ENCODE data around the gene WASF2. TPM values are rescaled to one million over a fixed set of nuclear protein-coding genes. Genes with fewer than 3 reads are reported as not detected.

Gene WASF2
- total RNA-seq, 1 donor from 2014 or later = 27.9 TPM

DNA sequence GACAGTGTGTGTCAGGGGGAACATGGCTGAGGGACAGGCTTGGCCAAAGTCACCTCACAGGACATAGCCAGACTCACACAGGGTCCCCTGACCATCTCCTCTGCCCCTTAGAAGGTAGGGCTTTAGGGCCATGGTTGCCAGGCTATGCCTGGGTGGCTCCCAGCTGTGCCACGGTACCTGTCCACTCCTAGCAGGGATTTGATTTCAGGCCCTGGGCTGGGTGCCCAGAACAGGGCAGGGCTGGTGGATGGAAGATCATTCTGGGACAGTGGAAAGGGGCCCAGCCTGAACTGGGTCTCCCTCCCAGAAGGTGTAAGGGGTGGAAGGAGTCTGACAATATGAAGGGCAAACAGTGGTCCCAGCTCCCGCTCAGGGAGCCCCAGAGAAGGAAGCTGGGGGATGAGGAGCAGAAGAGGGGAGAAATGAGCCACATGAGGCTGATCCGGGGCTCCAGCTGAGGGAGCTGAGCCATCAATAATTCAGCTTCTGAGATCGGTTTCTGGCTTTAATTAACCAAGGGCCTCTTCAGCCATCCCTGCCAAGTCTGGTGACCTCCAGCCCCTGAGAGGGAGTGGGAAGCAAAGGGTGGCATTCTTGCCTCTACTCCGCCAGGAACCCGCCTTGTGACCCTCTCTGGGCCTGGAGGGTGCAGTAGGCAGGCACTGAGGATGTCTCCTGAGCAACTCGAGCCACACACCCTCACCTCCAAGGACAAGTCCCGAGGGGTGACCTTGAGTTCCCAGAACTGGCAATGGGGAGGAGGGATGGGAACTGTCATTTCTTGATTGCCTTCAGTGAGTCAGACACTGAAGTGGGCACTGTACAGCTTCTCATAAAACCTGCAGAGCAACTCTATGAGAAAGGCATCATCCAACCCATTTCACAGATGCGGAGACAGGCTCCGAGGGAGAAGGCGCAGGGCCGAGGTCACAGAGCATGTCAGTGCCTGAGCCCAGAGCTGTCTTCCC, 108.9 kb downstream of the WASF2 start:
- H3K4me3 ChIP-seq (ENCODE audit: low read depth, low read length) = no peak overlapping the region
- TF ChIP-seq, protein P1, sequence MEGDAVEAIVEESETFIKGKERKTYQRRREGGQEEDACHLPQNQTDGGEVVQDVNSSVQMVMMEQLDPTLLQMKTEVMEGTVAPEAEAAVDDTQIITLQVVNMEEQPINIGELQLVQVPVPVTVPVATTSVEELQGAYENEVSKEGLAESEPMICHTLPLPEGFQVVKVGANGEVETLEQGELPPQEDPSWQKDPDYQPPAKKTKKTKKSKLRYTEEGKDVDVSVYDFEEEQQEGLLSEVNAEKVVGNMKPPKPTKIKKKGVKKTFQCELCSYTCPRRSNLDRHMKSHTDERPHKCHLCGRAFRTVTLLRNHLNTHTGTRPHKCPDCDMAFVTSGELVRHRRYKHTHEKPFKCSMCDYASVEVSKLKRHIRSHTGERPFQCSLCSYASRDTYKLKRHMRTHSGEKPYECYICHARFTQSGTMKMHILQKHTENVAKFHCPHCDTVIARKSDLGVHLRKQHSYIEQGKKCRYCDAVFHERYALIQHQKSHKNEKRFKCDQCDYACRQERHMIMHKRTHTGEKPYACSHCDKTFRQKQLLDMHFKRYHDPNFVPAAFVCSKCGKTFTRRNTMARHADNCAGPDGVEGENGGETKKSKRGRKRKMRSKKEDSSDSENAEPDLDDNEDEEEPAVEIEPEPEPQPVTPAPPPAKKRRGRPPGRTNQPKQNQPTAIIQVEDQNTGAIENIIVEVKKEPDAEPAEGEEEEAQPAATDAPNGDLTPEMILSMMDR (conservative IDR thresholded peaks at IDR 0.05; ENCODE audit: low read depth, low read length) = no peak
- no peak for DNase-seq (ENCODE audit: low read depth)

DNA sequence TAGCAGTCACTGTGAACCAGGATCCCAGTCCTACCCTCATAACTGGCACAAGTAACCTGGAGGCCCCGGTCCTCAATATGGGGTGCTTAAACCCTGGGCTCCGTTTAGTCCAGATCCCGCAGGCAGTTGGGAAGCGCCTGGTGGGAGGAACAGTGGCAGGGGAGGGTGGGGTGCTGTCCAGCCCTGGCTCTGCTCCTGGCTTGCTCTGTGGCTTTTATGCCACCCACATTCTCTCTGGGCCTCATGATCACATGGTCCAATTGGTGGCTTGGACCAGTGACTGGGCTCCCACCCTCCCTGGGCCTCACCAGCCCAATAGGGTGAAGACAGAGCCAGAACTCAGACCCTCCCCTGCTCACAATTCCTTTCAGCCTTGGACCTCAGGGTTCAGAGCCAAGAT, 109.7 kb downstream of the WASF2 start:
- no peak for DNase-seq (ENCODE audit: low read depth)
- TF ChIP-seq, protein P1 (conservative IDR thresholded peaks at IDR 0.05; ENCODE audit: low read depth, low read length) = no peak
- no peak overlapping the region for H3K4me3 ChIP-seq (ENCODE audit: low read depth, low read length)

DNA sequence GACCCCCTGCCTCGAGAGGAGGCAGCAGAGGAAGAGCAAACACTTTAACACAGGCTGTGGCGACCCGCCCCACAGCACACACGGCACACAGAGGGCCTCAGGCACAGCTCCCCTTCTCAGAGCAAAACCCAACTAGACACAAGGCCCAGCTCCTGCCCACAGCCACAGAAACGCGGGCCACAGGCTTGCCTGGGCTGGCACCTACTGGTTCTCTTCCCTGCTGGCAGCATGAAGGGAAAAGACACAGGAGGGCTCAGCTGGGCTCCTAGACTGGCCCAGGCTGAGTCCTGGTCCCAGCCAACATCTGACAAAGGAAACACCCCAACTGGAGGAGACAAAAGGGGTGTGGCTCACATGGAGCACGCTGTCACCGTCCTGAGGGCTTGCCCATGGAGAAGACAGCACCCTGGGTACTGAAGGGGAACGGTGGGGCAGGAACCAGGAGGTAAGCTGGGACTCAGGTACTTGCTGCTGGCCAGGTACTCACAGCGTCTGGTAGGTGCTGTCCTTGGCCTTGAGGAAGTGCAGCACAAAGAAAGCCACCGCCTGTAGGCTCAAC, 110.3 kb downstream of the WASF2 start:
- TF ChIP-seq, protein P1 (conservative IDR thresholded peaks at IDR 0.05; ENCODE audit: low read depth, low read length) = no peak
- DNase-seq (ENCODE audit: low read depth) = no peak
- no peak overlapping the region for H3K4me3 ChIP-seq (ENCODE audit: low read depth, low read length)

DNA sequence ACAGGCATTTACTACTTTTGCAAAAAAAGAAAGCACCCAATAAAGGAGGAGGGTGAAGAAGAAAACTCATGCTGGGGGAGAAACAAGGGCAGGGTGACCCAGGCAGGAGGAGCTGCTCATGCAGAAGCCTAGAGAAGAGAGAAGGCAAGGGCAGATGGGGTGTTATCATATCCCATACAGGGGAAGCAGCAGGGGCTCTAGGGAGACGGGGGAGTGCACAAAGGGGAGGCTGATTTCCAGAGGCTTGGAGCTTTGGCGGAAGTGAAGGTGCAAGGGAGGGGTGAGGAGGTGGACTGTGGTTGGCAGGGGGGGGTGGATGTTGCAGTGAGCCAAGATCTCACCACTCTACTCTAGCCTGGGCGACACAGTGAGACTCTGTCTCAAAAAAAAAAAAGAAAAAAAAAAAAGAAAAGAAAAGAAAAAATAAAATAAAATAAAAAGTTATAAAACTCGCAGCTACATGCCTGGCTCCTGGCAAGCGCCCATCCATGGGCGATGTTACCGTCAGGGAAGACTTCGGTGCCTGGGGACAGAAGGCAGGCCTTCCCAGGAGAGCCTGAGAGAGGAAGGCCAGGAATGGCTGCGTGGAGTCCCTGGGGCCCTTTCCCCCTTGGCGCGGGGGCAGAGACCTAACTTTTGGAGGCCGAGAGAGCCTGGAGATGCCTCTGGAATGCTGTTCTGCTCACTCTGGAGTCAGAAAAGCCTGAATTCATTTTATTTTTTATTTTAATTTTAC, 112.0 kb downstream of the WASF2 start:
- TF ChIP-seq, protein P1 (conservative IDR thresholded peaks at IDR 0.05; ENCODE audit: low read depth, low read length) = no peak
- no peak for DNase-seq (ENCODE audit: low read depth)
- no peak overlapping the region for H3K4me3 ChIP-seq (ENCODE audit: low read depth, low read length)

DNA sequence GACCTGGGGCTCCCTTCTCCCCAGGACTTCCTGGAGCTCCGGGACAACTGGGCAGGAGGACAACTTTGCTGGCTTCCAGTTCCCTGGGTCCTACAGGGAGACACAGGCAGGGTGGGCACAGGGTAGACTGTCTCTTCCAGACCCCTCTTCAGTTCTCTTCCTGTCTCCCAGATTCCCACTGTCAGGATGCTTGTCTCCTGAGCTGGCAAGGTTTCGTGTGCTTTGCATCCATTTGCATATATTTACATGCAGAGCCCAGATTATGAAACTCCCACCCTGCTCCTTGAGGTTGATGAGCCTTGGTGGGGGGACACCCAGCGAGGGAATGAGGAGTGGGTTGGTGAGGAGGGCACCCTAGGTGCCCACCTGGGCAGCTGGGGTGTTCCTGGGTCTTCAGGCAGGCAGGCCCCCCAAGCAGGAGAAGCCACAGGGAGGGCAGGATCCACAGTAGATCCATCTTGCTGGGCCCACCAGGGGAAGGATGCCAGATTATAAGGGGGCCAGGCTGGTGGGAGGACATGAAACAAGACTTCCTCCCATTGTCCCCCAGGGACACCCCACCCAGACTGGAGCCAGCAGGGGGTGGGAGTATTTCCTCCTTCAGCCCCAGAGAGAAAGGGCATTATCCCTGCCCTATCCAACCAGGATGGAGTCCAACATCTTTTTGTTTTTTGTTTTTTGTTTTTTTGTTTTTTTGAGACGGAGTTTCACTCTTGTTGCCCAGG, 115.4 kb downstream of the WASF2 start, which contains the start of gene FCN3:
Gene FCN3 (minus strand): TSS at position 463 of the 725 bp plus-strand sequence. CDS start 6 bp downstream, at position 457.
- H3K4me3 ChIP-seq (ENCODE audit: low read depth, low read length) = no peak within 1 kb of the TSS
- no peak for DNase-seq (ENCODE audit: low read depth)
- TF ChIP-seq, protein P1 (conservative IDR thresholded peaks at IDR 0.05; ENCODE audit: low read depth, low read length) = no peak
